Breast epithelium (tissue), 3 donors: ENCODE results near the gene THAP12.

Source experiments
- CTCF ChIP-seq, 3 donors: fragments of 450-650 bp; IDR thresholded peaks; one replicate each; pipeline ENCODE4 v1.5.1; 2016 to 2017; ENCODE audit warnings: antibody characterized with exemption in 3 of 3, mild to moderate bottlenecking in 3 of 3, moderate library complexity in 3 of 3
- POLR2AphosphoS5 ChIP-seq, 3 donors: sonication (generic); formaldehyde crosslinking; IDR thresholded peaks; one replicate each; pipeline ENCODE4 v1.6.1; 2017; ENCODE audit warnings: antibody characterized with exemption in 3 of 3

DNA sequence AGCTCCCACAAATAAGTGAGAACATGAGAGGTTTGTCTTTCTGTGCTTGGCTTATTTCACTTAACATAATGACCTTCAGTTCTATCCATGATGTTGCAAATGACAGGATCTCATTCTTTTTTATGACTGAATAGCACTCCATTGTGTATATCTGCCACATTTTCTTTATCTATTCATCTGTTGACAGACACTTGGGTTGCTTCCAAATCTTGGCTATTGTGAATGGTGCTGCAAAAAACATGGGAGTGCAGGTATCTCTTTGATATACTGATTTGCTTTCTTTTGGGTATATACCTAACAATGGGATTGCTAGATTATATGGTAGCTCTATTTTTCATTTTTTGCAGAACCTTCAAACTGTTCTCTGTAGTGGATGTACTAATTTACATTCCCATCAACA, 13.5 kb upstream of the THAP12 start:
- TF ChIP-seq CTCF (IDR thresholded peaks at IDR 0.05) (no peak), POLR2AphosphoS5 (IDR thresholded peaks at IDR 0.05) (no peak)
